Esophagus squamous epithelium (tissue), 5 donors: ENCODE data around the gene CEP85L. TPM values are rescaled to one million over a fixed set of nuclear protein-coding genes. Genes with fewer than 3 reads are reported as not detected.

Experiments used
- DNase-seq: peaks from one replicate; lab custom pipeline; 2025; lab: John Stamatoyannopoulos, UW
- H3K27ac ChIP-seq, 4 donors: fragments of 200-600 bp; sonication (generic); one replicate each; pipeline ENCODE4 v1.5.1; 2016 to 2019; ENCODE audit warnings: mild to moderate bottlenecking in 1 of 4
- H3K27me3 ChIP-seq, 4 donors: fragments of 200-600 bp; sonication (generic); 1 replicate in 3 of 4; 2 replicates in 1 of 4; pipeline versions ENCODE4 v1.5.1 to v1.6.0; 2017 to 2021; ENCODE audit warnings: antibody characterized with exemption in 1 of 4
- H3K36me3 ChIP-seq, 3 donors: fragments of 200-600 bp; sonication (generic); one replicate each; pipeline ENCODE4 v1.5.1; 2016 to 2019
- H3K4me1 ChIP-seq, 3 donors: fragments of 200-600 bp; sonication (generic); one replicate each; pipeline ENCODE4 v1.5.1; 2017 to 2019
- H3K4me3 ChIP-seq, 4 donors: fragments of 200-600 bp; sonication (generic); 1 replicate in 3 of 4; 2 replicates in 1 of 4; pipeline ENCODE4 v1.5.1; 2016 to 2019; ENCODE audit warnings: mild to moderate bottlenecking in 2 of 4, moderate library complexity in 1 of 4
- H3K9me3 ChIP-seq, 3 donors: fragments of 200-600 bp; sonication (generic); one replicate each; pipeline ENCODE4 v1.5.1; 2016 to 2019
- POLR2A ChIP-seq, 4 donors: fragments of 450-650 bp; IDR thresholded peaks; one replicate each; pipeline ENCODE4 v1.6.1; 2017; ENCODE audit warnings: antibody characterized with exemption in 4 of 4, mild to moderate bottlenecking in 4 of 4, moderate library complexity in 3 of 4
- WGBS, 2 donors: methylation state at CpG; one replicate each; pipeline ENCODE4 v1.1.5; 2018; 5-methylcytosine and 5-hydroxymethylcytosine counted together
- intact Hi-C: fragments of 100-400 bp; cut with DNase I; formaldehyde crosslinking; loops from one replicate; pipeline ENCODE4 v1.15.0; 2022
- total RNA-seq, 4 donors: library from RNA; depleted of rRNA; stranded (reverse); fragments of >200 nt; gene quantifications; one replicate each; pipeline ENCODE4 v1.1.0, GENCODE V29; 2016
- TF ChIP-seq, protein P1 (sequence below), 6 experiments: fragments of 450-650 bp in 4 of 6; fragments of 200-600 bp in 2 of 6; sonication (generic) in 2 of 6; IDR thresholded peaks; one replicate each; pipeline ENCODE4 v1.5.1; 2016 to 2019; ENCODE audit warnings: antibody characterized with exemption in 6 of 6, mild to moderate bottlenecking in 4 of 6, moderate library complexity in 4 of 6
- donor health status: DM: yes; HTN: yes; CAD: no.

CEP85L gene
- total RNA-seq: 1 to 10 TPM; 1.3 to 9.2 (median 5.3) TPM

DNA sequence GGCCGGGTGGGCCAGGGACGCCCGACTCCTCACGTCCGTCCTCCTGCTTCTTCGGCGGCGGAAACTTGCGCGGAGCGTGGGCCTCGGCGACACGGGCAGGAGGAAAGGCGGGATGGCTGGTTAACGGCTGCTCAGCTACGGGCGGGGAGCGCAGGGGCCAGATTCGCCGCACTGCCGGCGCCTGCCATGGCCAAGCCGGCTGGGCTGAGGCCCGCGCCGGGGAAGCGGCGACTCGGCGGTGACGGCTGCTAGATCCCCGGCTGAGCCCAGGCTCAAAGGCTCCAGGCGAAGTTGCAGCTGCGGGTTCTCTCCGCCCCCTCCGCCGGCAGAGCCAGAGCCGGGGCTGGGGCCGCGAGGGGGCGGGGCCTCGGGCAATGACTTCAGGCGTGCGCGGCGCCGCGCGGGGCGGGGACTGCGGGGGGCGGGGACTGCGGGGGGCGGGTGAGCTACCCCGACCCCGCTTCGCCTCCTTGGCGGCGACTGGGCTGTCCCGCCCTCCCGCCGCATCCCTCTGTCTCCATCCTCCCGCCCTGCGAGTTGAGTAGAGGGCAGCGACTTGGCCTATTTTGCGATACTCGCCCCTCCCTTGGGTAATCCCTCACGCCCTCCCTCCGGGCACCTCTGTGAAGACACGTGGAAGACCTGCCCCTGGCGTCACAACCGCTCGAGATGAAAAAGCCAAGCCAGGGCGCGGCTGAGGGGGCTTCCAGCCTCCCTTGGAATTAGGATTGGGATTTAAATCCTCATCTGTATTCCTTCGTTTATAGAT, at the start of gene CEP85L:
Gene CEP85L, minus strand, starts transcription at position 310 of the 769 bp plus-strand sequence. CDS start 322 bp downstream, outside the sequence.
- peaks cover 0 to 34% (median 0%) of the 10 kb centered on the region in 3 donors for H3K4me1 ChIP-seq
- peak within 1 kb of the TSS; percentile 86 to 98 (median 94) for H3K27ac ChIP-seq
- intact Hi-C loops: no loop called here
- H3K9me3 ChIP-seq: no peaks in the 10 kb centered on the region
- H3K27me3 ChIP-seq: peaks cover 0 to 7% (median 0%) of the 10 kb centered on the region in 4 donors
- peak; percentile 51 for DNase-seq
- peak in 3 of 4 donors; percentile 35 to 90 (median 80) for TF ChIP-seq POLR2A (IDR thresholded peaks at IDR 0.05)
- TF ChIP-seq, protein P1, sequence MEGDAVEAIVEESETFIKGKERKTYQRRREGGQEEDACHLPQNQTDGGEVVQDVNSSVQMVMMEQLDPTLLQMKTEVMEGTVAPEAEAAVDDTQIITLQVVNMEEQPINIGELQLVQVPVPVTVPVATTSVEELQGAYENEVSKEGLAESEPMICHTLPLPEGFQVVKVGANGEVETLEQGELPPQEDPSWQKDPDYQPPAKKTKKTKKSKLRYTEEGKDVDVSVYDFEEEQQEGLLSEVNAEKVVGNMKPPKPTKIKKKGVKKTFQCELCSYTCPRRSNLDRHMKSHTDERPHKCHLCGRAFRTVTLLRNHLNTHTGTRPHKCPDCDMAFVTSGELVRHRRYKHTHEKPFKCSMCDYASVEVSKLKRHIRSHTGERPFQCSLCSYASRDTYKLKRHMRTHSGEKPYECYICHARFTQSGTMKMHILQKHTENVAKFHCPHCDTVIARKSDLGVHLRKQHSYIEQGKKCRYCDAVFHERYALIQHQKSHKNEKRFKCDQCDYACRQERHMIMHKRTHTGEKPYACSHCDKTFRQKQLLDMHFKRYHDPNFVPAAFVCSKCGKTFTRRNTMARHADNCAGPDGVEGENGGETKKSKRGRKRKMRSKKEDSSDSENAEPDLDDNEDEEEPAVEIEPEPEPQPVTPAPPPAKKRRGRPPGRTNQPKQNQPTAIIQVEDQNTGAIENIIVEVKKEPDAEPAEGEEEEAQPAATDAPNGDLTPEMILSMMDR (IDR thresholded peaks at IDR 0.05): peak in 3 of 6 experiments; percentile 0 to 22 (median 10)
- peak within 1 kb of the TSS; percentile 66 to 90 (median 74) for H3K4me3 ChIP-seq
- no CpG with 5 or more reads among the region's 77 CpGs for WGBS, 2 donors
- H3K36me3 ChIP-seq: no peaks in the 10 kb centered on the region

DNA sequence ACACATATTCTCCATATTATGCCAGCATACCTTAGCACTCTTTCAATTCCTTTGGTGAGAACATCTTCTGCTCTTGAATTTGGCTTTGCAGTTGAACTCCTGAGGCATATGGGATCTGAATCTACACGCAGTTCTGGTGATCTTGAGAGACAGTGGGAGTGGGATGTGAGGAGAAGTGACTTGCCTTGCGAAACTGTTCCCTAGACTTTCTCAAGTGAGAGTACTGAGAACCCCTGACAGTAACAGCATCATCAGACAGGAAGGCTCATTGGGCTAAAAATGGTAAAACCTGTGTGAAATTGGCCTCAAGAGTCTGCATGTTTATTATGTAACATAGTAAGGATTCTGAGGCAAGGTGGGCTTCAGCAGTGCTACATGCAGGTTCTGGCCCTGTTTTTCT, 49.1 kb upstream of the CEP85L start:
- no peak overlapping the region for H3K27ac ChIP-seq
- H3K4me1 ChIP-seq: peaks cover 0 to 7% (median 4%) of the 10 kb centered on the region in 3 donors
- intact Hi-C loops: no loop called here
- no peak for TF ChIP-seq POLR2A (IDR thresholded peaks at IDR 0.05)
- TF ChIP-seq, protein P1 (IDR thresholded peaks at IDR 0.05): no peak
- H3K4me3 ChIP-seq: no peak overlapping the region
- H3K36me3 ChIP-seq: no peaks in the 10 kb centered on the region
- no peak for DNase-seq
- no peaks in the 10 kb centered on the region for H3K9me3 ChIP-seq
- no peaks in the 10 kb centered on the region for H3K27me3 ChIP-seq
- WGBS, 2 donors: 80 to 90% methylated on average over 1 to 2 of the region's 2 CpGs

DNA sequence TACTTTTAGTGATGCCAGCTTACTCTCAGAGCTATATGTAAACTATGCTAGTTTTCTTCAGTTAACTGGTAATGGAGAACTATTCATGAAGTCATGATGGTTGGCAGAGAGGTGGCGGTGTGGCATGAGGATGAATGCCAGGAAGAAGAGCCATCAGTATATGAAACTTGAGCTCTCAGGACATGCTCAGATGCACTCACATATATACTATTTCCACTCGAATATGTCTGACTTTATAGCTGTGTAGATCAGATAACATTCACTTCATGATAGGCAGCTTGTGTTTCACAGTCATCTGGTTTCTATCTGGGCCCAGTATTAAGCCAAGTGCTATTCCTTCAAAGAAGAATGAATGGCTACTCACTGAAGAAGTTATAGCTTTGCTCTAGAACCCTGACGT, 46.2 kb upstream of the CEP85L start:
- Histone ChIP-seq H3K27ac (no peak overlapping the region), H3K9me3 (no peaks in the 10 kb centered on the region), H3K27me3 (no peaks in the 10 kb centered on the region), H3K36me3 (no peaks in the 10 kb centered on the region), H3K4me3 (no peak overlapping the region), H3K4me1 (no peaks in the 10 kb centered on the region)
- intact Hi-C loops: no loop called here
- WGBS, 2 donors: 76 to 78% methylated on average over 3 of the region's 3 CpGs
- no peak for TF ChIP-seq POLR2A (IDR thresholded peaks at IDR 0.05)
- TF ChIP-seq, protein P1 (IDR thresholded peaks at IDR 0.05): no peak
- no peak for DNase-seq

DNA sequence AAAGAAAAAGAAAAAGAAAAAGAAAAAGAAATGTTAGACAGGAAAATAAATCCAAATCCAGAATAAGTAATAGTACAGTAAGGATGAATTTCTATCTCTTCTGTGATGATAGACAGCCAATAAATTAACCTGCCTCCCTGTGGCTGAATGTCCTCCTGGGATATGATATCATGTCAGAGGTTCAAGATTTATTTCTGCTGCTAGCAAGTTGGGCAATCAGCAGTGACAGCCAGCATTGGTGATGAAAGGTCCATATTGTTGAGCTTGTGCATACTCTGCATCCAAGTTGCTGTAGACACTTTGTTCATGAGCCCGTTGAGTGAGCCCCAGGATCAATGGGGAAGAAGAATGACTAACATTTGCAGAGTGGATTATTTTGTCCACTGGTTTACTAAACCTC, 44.9 kb upstream of the CEP85L start:
- TF ChIP-seq, protein P1 (IDR thresholded peaks at IDR 0.05): no peak
- no peak for TF ChIP-seq POLR2A (IDR thresholded peaks at IDR 0.05)

DNA sequence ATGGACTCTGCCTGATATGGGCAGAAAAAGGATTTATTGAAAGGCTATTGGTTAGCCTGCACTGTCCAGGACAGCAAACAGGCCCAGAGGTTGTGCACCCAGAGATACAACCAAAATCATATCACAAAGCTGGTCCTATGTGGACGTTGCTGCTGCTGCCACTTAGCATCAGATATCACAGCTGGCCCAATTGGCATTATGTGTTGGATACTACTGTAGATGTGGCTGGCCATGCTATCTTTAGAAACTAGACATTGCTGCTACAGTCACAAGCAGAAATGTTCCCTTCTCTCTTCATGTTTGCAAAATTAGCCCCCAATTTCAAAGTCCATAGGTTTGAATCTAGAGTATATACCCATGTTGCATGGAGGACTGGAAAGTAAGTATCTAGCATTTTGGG, 42.2 kb upstream of the CEP85L start:
- Histone ChIP-seq H3K4me1 (no peaks in the 10 kb centered on the region), H3K27ac (no peak overlapping the region), H3K4me3 (no peak overlapping the region), H3K27me3 (no peaks in the 10 kb centered on the region), H3K9me3 (no peaks in the 10 kb centered on the region), H3K36me3 (no peaks in the 10 kb centered on the region)
- DNase-seq: no peak
- WGBS, 2 donors: 57 to 69% methylated on average over 1 of the region's 1 CpG
- intact Hi-C loops: no loop called here
- TF ChIP-seq, protein P1 (IDR thresholded peaks at IDR 0.05): no peak

More for the DNA sequence above, 44.9 kb upstream of the CEP85L start:
- Histone ChIP-seq H3K4me3 (no peak overlapping the region), H3K4me1 (no peaks in the 10 kb centered on the region), H3K27ac (no peak overlapping the region), H3K36me3 (no peaks in the 10 kb centered on the region), H3K9me3 (no peaks in the 10 kb centered on the region), H3K27me3 (no peaks in the 10 kb centered on the region)
- DNase-seq: no peak
- intact Hi-C loops: no loop called here
- WGBS, 2 donors: 46 to 69% methylated on average over 1 of the region's 1 CpG
